CD4-positive, alpha-beta T cell treated with Interleukin-17A for 1 hour (primary cell): ENCODE measurements around the gene GBX2.

Source experiments
- DNase-seq: peaks from one replicate; pipeline ENCODE4 v3.0.0-alpha.2; 2020

Gene GBX2

GRCh38 chr2:236168110-236169080 lies at the start of gene GBX2:
GBX2 (minus strand) TSS chr2:236168386; CDS start chr2:236167971, 415 bp downstream.
- no peak for DNase-seq

- no peak for DNase-seq
These were observed 49.7 kb upstream of the GBX2 start for GRCh38 chr2:236217926-236218325.

- no peak for DNase-seq
These were observed 48.5 kb upstream of the GBX2 start for GRCh38 chr2:236216711-236217110.

- no peak for DNase-seq
These were observed 47.7 kb upstream of the GBX2 start for GRCh38 chr2:236215761-236216333.

- DNase-seq, result no peak
These were observed 47.0 kb upstream of the GBX2 start for GRCh38 chr2:236215196-236215595.

- no peak for DNase-seq
These were observed 46.3 kb upstream of the GBX2 start for GRCh38 chr2:236214376-236214995.

- DNase-seq, result no peak
These were observed 43.1 kb upstream of the GBX2 start for GRCh38 chr2:236211296-236211695.

- no peak for DNase-seq
These were observed 42.4 kb upstream of the GBX2 start for GRCh38 chr2:236210536-236210935.

- no peak for DNase-seq
These were observed 41.8 kb upstream of the GBX2 start for GRCh38 chr2:236209996-236210395.

GRCh38 chr2:236209535-236209934 lies 41.3 kb upstream of the GBX2 start:
- DNase-seq, result no peak

GRCh38 chr2:236208019-236208926 lies 40.1 kb upstream of the GBX2 start:
- DNase-seq, result no peak

- DNase-seq, result no peak
These were observed 39.3 kb upstream of the GBX2 start for GRCh38 chr2:236207472-236207871.

GRCh38 chr2:236205867-236206645 lies 37.9 kb upstream of the GBX2 start:
- no peak for DNase-seq

GRCh38 chr2:236204953-236205352 lies 36.8 kb upstream of the GBX2 start:
- DNase-seq, result no peak

GRCh38 chr2:236200378-236200777 lies 32.2 kb upstream of the GBX2 start:
- DNase-seq, result no peak

- DNase-seq, result no peak
These were observed 28.2 kb upstream of the GBX2 start for GRCh38 chr2:236196366-236196765.

- no peak for DNase-seq
These were observed 27.5 kb upstream of the GBX2 start for GRCh38 chr2:236195726-236196125.

GRCh38 chr2:236194786-236195185 lies 26.6 kb upstream of the GBX2 start:
- DNase-seq, result no peak

- no peak for DNase-seq
These were observed 24.8 kb upstream of the GBX2 start for GRCh38 chr2:236193026-236193425.

GRCh38 chr2:236190674-236191073 lies 22.5 kb upstream of the GBX2 start:
- DNase-seq, result no peak

GRCh38 chr2:236184701-236185100 lies 16.5 kb upstream of the GBX2 start:
- no peak for DNase-seq
